HFFc6 (cell line): ENCODE measurements around the gene B3GLCT. TPM values are rescaled to one million over a fixed set of nuclear protein-coding genes. Genes with fewer than 3 reads are reported as not detected.

Experiments used
- DNase-seq: peaks from one replicate; pipeline ENCODE4 v3.0.0-alpha.2; 2018
- H3K27ac Mint-ChIP-seq: 2 replicates; pipeline ENCODE4 v1.8.0; 2020; ENCODE audit warnings: mild to moderate bottlenecking, mixed read lengths
- H3K27me3 Mint-ChIP-seq: 2 replicates; pipeline ENCODE4 v1.8.0; 2021; ENCODE audit warnings: mild to moderate bottlenecking, moderate library complexity, mixed read lengths; ENCODE audit not compliant: insufficient read depth
- H3K36me3 Mint-ChIP-seq: 2 replicates; pipeline ENCODE4 v1.8.0; 2021; ENCODE audit warnings: low read depth, mixed read lengths
- H3K4me1 Mint-ChIP-seq: 2 replicates; pipeline ENCODE4 v1.8.0; 2020; ENCODE audit warnings: low read depth, mixed read lengths
- H3K4me3 Mint-ChIP-seq: 2 replicates; pipeline ENCODE4 v1.8.0; 2020; ENCODE audit warnings: mild to moderate bottlenecking, moderate library complexity, mixed read lengths
- H3K9me3 Mint-ChIP-seq: 2 replicates; pipeline ENCODE4 v1.8.0; 2020; ENCODE audit warnings: mild to moderate bottlenecking, mixed read lengths
- total RNA-seq, 6 experiments: library from RNA; stranded (reverse); fragmentation: NEBNext Ultra II Directional; extraction: Animal tissue kit (Norgen Biotek cat#: 25700); gene quantifications; 2 replicates in 1 of 6; 3 replicates in 5 of 6; pipeline ENCODE4 v1.2.3, GENCODE V29; 2021
- TF ChIP-seq, protein P1 (sequence below): fragments of 200-600 bp; sonication (generic); IDR thresholded peaks from 2 replicates; pipeline ENCODE4 v1.5.0; 2021; ENCODE audit warnings: antibody characterized with exemption, mild to moderate bottlenecking

B3GLCT gene
- total RNA-seq, 6 experiments from 2014 or later, result 5.0 to 7.5 (median 6.9) TPM

DNA sequence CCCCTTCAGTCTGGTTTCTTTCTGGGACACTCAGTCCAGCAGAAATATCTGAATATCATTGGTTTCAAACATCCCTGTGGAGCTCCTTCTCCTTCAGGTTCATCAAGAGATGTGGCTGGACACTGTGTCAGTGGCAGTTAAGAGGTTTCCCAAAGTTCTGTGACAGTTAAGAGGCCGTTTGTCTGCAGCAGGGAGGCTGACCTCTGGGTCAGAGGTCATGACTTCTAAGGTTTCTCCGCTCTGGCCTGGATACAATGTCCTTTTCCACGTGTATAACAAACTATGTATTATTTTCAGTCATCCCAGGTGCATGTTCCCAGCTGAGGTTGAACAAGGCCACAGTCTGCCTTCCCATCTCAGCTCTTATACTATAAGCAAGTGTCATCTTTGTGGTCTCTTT is 174.9 kb downstream of the B3GLCT start:
- peaks cover 18% of the 10 kb centered on the region for H3K27me3 Mint-ChIP-seq

DNA sequence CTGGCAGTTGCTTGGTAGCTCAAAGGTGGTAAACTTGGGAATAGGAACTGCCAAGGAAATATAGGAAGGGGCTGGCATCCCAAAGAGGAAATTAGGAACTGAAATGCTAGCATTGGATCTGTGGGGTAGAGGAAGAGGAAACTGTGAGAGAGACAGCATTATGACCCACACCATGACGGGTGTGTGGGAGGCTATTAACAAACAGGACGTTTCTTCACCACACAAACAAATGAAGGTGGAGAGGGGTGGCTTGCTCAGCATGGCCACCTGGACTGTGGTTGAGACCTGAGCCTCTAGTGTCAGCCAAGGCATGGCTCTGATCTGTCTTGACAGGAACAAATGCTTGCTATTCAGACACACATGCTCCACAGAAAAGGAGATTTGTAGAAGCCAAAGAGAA is 178.2 kb downstream of the B3GLCT start:
- peaks cover 18% of the 10 kb centered on the region for H3K27me3 Mint-ChIP-seq
- H3K36me3 Mint-ChIP-seq, result no peaks in the 10 kb centered on the region
- no peak overlapping the region for H3K27ac Mint-ChIP-seq
- H3K4me3 Mint-ChIP-seq, result no peak overlapping the region
- no peak for DNase-seq
- TF ChIP-seq, protein P1, sequence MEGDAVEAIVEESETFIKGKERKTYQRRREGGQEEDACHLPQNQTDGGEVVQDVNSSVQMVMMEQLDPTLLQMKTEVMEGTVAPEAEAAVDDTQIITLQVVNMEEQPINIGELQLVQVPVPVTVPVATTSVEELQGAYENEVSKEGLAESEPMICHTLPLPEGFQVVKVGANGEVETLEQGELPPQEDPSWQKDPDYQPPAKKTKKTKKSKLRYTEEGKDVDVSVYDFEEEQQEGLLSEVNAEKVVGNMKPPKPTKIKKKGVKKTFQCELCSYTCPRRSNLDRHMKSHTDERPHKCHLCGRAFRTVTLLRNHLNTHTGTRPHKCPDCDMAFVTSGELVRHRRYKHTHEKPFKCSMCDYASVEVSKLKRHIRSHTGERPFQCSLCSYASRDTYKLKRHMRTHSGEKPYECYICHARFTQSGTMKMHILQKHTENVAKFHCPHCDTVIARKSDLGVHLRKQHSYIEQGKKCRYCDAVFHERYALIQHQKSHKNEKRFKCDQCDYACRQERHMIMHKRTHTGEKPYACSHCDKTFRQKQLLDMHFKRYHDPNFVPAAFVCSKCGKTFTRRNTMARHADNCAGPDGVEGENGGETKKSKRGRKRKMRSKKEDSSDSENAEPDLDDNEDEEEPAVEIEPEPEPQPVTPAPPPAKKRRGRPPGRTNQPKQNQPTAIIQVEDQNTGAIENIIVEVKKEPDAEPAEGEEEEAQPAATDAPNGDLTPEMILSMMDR, result no peak
- no peaks in the 10 kb centered on the region for H3K4me1 Mint-ChIP-seq
- no peaks in the 10 kb centered on the region for H3K9me3 Mint-ChIP-seq

More for the DNA sequence above, 174.9 kb downstream of the B3GLCT start:
- TF ChIP-seq, protein P1, result no peak
- H3K4me1 Mint-ChIP-seq, result no peaks in the 10 kb centered on the region
- no peaks in the 10 kb centered on the region for H3K9me3 Mint-ChIP-seq
- H3K4me3 Mint-ChIP-seq, result no peak overlapping the region
- no peak overlapping the region for H3K27ac Mint-ChIP-seq
- no peak for DNase-seq
- H3K36me3 Mint-ChIP-seq, result no peaks in the 10 kb centered on the region

DNA sequence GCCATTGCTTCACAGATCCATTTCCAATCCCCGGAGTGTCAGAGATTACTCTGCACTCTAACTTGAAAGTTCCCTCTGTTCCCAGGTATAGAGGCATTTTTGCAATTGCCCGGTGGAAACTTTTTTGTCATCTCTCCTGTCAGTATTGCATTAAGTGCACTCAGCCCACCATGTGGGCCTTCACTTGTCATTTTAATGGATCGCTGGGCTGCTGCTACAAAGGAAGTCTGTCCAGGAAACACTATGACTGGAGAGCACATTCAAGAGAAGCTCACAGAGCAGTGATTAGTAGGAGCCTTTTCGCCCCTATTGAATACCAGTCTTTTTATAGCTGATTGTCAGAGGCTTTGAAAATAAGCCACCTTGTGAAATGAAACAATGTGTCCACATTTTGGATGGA is 180.9 kb downstream of the B3GLCT start:
- TF ChIP-seq, protein P1, result no peak
- Mint-ChIP-seq H3K36me3 (no peaks in the 10 kb centered on the region), H3K4me1 (no peaks in the 10 kb centered on the region), H3K4me3 (no peak overlapping the region), H3K27me3 (peaks cover 9% of the 10 kb centered on the region; the same call in 1 of the 2 replicates), H3K27ac (no peak overlapping the region), H3K9me3 (no peaks in the 10 kb centered on the region)
- DNase-seq, result no peak

Other genes with a start within 250 kb of the B3GLCT start
- 100 to 1,000 TPM in 5 of 6 experiments, 10 to 100 TPM in 1; 94.6 to 153 (median 104) TPM for gene HSPH1, start 38.1 kb upstream of the B3GLCT start, total RNA-seq